Suprapubic skin (tissue), 4 donors: ENCODE results near the gene CANT1.

ENCODE experiments used
- EP300 ChIP-seq: sonication (generic); formaldehyde crosslinking; IDR thresholded peaks from one replicate; pipeline ENCODE4 v1.6.1; 2017; ENCODE audit warnings: antibody characterized with exemption
- POLR2A ChIP-seq, 2 donors: fragments of 450-650 bp; IDR thresholded peaks; one replicate each; pipeline ENCODE4 v1.6.1; 2017; ENCODE audit warnings: antibody characterized with exemption in 2 of 2, mild to moderate bottlenecking in 2 of 2, moderate library complexity in 2 of 2
- POLR2AphosphoS5 ChIP-seq, 3 donors: sonication (generic); formaldehyde crosslinking; IDR thresholded peaks; one replicate each; pipeline ENCODE4 v1.6.1; 2017; ENCODE audit warnings: antibody characterized with exemption in 3 of 3
- TF ChIP-seq, protein P1 (sequence below), 2 donors: fragments of 200-600 bp in 1 of 2; fragments of 450-650 bp in 1 of 2; sonication (generic) in 1 of 2; IDR thresholded peaks; one replicate each; pipeline ENCODE4 v1.5.1; 2016 to 2019; ENCODE audit warnings: antibody characterized with exemption in 2 of 2, mild to moderate bottlenecking in 1 of 2, moderate library complexity in 1 of 2

- TF ChIP-seq, protein P1, sequence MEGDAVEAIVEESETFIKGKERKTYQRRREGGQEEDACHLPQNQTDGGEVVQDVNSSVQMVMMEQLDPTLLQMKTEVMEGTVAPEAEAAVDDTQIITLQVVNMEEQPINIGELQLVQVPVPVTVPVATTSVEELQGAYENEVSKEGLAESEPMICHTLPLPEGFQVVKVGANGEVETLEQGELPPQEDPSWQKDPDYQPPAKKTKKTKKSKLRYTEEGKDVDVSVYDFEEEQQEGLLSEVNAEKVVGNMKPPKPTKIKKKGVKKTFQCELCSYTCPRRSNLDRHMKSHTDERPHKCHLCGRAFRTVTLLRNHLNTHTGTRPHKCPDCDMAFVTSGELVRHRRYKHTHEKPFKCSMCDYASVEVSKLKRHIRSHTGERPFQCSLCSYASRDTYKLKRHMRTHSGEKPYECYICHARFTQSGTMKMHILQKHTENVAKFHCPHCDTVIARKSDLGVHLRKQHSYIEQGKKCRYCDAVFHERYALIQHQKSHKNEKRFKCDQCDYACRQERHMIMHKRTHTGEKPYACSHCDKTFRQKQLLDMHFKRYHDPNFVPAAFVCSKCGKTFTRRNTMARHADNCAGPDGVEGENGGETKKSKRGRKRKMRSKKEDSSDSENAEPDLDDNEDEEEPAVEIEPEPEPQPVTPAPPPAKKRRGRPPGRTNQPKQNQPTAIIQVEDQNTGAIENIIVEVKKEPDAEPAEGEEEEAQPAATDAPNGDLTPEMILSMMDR (IDR thresholded peaks at IDR 0.05), result no peak
- TF ChIP-seq EP300, result no peak
- TF ChIP-seq POLR2A (IDR thresholded peaks at IDR 0.05), result no peak
- TF ChIP-seq POLR2AphosphoS5 (IDR thresholded peaks at IDR 0.05), result no peak
Measured at GRCh38 chr17:79022507-79022991, 13.0 kb upstream of the CANT1 start.
